Thyroid gland (tissue), 4 donors: ENCODE data around the gene STK10.

Experiments
- CTCF ChIP-seq, 6 experiments: fragments of 200-600 bp in 3 of 6; fragments of 450-650 bp in 3 of 6; sonication (generic) in 3 of 6; IDR thresholded peaks; one replicate each; pipeline ENCODE4 v1.5.1; 2016 to 2019; ENCODE audit warnings: antibody characterized with exemption in 6 of 6, mild to moderate bottlenecking in 2 of 6, inconsistent platforms in 1 of 6, moderate library complexity in 1 of 6
- POLR2A ChIP-seq, 2 donors: fragments of 450-650 bp; IDR thresholded peaks; one replicate each; pipeline ENCODE4 v1.6.1; 2017; ENCODE audit warnings: antibody characterized with exemption in 2 of 2, mild to moderate bottlenecking in 2 of 2, moderate library complexity in 1 of 2

- no peak for TF ChIP-seq POLR2A (IDR thresholded peaks at IDR 0.05)
- no peak for TF ChIP-seq CTCF (IDR thresholded peaks at IDR 0.05)
These were observed 12.7 kb downstream of the STK10 start for GRCh38 chr5:172175263-172175719.
